WERI-Rb-1 (cell line): ENCODE data around the gene AGPAT1.

Experiments used
- DNase-seq: peaks from one replicate; pipeline ENCODE4 v3.0.0-alpha.2; 2020
- H3K27ac ChIP-seq: fragments of 250-450 bp; sonication (Bioruptor Pico); 2 replicates; pipeline ENCODE4 v1.5.1; 2020; ENCODE audit warnings: mild to moderate bottlenecking, moderate library complexity
- H3K27me3 ChIP-seq: fragments of 250-450 bp; sonication (Bioruptor Pico); 2 replicates; pipeline ENCODE4 v1.5.1; 2021; ENCODE audit warnings: mild to moderate bottlenecking, low read depth, moderate library complexity; ENCODE audit not compliant: insufficient read depth, severe bottlenecking
- H3K36me3 ChIP-seq: fragments of 250-450 bp; sonication (Bioruptor Pico); 2 replicates; pipeline ENCODE4 v1.5.1; 2020; ENCODE audit warnings: mild to moderate bottlenecking, moderate library complexity
- H3K4me3 ChIP-seq: 2 replicates; pipeline ENCODE4 v1.5.1; 2011; ENCODE audit warnings: low read depth, mild to moderate bottlenecking, control low read depth, low read length
- H3K9me3 ChIP-seq: fragments of 250-450 bp; sonication (Bioruptor Pico); 2 replicates; pipeline ENCODE4 v1.5.1; 2021; ENCODE audit warnings: mild to moderate bottlenecking, moderate library complexity; ENCODE audit not compliant: severe bottlenecking
- CTCF ChIP-seq: IDR thresholded peaks from 2 replicates; pipeline ENCODE4 v1.5.1; 2011; ENCODE audit warnings: low read depth, mild to moderate bottlenecking, control low read depth, inconsistent platforms, low read length

The AGPAT1 gene

GRCh38 chr6:32154514-32155161 lies 21.2 kb downstream of the AGPAT1 start:
- peaks cover 36% of the 10 kb centered on the region for H3K36me3 ChIP-seq
- no peaks in the 10 kb centered on the region for H3K9me3 ChIP-seq
- H3K4me3 ChIP-seq: peak overlapping the region; percentile 82
- peak; percentile 86 for TF ChIP-seq CTCF
- peak overlapping the region; percentile 85 for H3K27ac ChIP-seq
- no peaks in the 10 kb centered on the region for H3K27me3 ChIP-seq
- peak; percentile 94 for DNase-seq

- peak within 1 kb of the TSS; percentile 85 for H3K27ac ChIP-seq
- peak; percentile 97 for DNase-seq
- H3K4me3 ChIP-seq: peak within 1 kb of the TSS; percentile 82
These were observed 22.0 kb downstream of the AGPAT1 start, which contains the start of gene PPT2 for GRCh38 chr6:32153564-32154513. PPT2 (plus strand) TSS chr6:32154141; CDS start chr6:32154595, 454 bp downstream.

DNA sequence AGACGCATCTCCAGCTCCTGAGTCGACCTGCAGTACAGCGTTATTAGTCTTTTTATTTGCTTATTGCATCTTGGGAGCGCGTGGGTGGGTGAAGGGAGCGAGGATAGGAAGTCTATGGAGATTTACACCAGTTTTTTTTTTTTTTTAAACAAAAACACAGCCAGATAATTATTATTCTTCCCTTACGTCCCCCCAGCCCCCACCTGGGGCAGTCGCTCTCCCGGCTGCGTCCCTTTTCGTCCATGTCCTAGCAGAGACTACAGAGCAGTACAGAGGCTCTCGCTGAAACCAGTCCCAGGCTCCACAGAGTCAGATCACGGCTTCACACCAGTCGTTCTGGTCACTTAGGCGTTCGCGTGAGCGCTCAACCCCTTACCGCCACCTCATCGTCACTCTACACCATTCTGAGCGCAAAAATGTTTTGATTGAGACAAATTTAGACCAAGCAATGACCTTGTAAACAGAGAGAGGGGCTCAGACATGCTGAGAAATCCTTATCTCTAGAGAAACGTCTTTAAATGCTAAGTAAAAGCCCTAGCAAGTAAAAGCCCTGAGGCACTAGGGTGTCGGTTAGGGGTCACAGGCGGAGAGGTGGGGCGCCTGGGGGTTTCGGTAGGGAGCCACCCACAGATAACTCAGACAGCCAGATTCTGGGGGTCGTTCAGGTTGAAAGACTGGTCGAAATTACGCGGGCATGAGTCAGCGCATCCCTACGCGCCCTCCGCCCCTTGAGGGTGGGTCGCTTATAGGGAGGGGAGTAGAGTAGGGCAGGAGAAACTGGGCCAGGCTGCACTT lies 22.9 kb downstream of the AGPAT1 start:
- H3K4me3 ChIP-seq: peak overlapping the region; percentile 82
- no peak for DNase-seq

More at GRCh38 chr6:32153564-32154513, 22.0 kb downstream of the AGPAT1 start, which contains the start of gene PPT2:
- peaks cover 2% of the 10 kb centered on the region for H3K9me3 ChIP-seq
- H3K36me3 ChIP-seq: peaks cover 35% of the 10 kb centered on the region
- H3K27me3 ChIP-seq: no peaks in the 10 kb centered on the region
- TF ChIP-seq CTCF: peak; percentile 20; the same call in 1 of the 2 replicates

DNA sequence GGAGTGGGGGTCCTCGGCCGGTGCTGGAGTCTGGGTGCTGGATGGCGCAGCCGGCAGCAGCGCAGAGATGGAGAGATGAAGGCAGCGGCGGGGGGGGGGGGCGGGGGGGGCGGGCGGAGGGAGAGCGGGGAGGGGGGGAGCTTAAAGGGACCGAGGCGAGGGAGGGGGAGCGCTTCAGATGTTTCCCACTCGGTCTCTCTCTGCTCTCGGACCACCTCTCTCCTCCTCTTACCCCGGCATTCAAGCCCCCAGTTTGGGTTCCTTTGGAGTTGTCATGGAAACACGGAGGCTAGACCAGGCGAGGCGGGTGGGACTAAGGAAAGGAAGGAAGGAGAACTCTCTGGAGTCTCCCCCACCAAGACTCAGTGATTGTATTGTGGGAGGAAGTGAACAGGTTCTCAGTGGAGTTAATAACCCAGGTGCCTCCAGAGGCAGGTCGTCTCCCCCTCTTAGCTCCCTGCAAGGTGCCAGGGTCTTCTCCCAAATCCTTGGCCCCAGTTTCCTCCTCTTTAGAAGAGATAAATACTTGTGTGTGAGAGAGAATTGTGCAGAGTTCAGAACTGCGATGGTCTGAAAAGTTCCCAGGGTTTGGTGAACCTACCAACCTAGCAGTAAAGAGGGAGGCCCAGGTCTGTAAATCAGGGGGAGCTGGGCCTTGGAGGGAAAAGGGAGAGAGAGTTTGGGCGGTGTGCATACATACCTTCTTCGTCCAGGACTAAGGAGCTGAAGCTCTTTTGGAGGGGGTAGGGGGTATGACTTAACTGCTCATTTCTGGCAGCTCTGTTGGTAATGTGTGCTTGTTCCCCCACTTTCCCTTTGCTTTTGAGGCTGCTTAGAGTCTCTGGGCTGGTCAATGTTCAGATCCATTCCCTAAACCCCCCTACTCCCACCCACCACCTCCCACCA lies 23.8 kb downstream of the AGPAT1 start, which contains the start of gene PRRT1:
Gene PRRT1 (minus strand): TSS at position 77 of the 906 bp plus-strand sequence. CDS start 112 bp downstream, outside the sequence.
- DNase-seq: no peak
- peaks cover 23% of the 10 kb centered on the region for H3K36me3 ChIP-seq
- peak within 1 kb of the TSS; percentile 45 for H3K4me3 ChIP-seq
- H3K27me3 ChIP-seq: no peaks in the 10 kb centered on the region
- peaks cover 2% of the 10 kb centered on the region for H3K9me3 ChIP-seq
- no peak for TF ChIP-seq CTCF
- H3K27ac ChIP-seq: peak within 1 kb of the TSS; percentile 85

More for the DNA sequence above, 22.9 kb downstream of the AGPAT1 start:
- Histone ChIP-seq H3K27ac (peak overlapping the region; percentile 85), H3K9me3 (peaks cover 2% of the 10 kb centered on the region), H3K36me3 (peaks cover 32% of the 10 kb centered on the region), H3K27me3 (no peaks in the 10 kb centered on the region)
- no peak for TF ChIP-seq CTCF
